T47D (cell line): Measurements from ENCODE around the gene NDFIP2.

Source experiments
- DNase-seq, 2 experiments: peaks; one replicate each; pipeline versions ENCODE4 v3.0.0 to v3.0.0-alpha.2; 2011 to 2012; ENCODE audit warnings: low read depth in 1 of 2, low spot score in 1 of 2
- JUND ChIP-seq: IDR thresholded peaks from 2 replicates; pipeline ENCODE4 v1.6.1; 2012; ENCODE audit warnings: low read depth
- in situ Hi-C: cut with HindIII; loops from 2 replicates; pipeline ENCODE4 v1.10.0; 2016; ENCODE audit warnings: low sequenced_read_pairs, low pct_unique_long_range_greater_than_20kb

Gene NDFIP2

GRCh38 chr13:79602936-79603335 is 122.0 kb downstream of the NDFIP2 start:
- DNase-seq, result no peak
- in situ Hi-C loops, result no loop called here
- TF ChIP-seq JUND, result no peak

- in situ Hi-C loops, result no loop called here
- no peak for DNase-seq
Measured at GRCh38 chr13:79604752-79605151, 123.8 kb downstream of the NDFIP2 start.

More at GRCh38 chr13:79604752-79605151, 123.8 kb downstream of the NDFIP2 start:
- TF ChIP-seq JUND, result no peak
